Omental fat pad (tissue), 4 donors: ENCODE data around the gene AP1S1. TPM values are rescaled to one million over a fixed set of nuclear protein-coding genes. Genes with fewer than 3 reads are reported as not detected.
"Not testable (repeated sequence)": the region's sequence is repeated elsewhere in the genome, so short reads cannot be mapped to it uniquely, and the experiment has no call there.

ENCODE experiments used
- ATAC-seq: fragments of 150-250 bp; one replicate; pipeline ENCODE4 v1.9.1; 2016; ENCODE audit warnings: mild to moderate bottlenecking, moderate library complexity; ENCODE audit not compliant: low FRiP score
- DNase-seq: peaks from one replicate; pipeline ENCODE4 v3.0.0-alpha.2; 2019; ENCODE audit warnings: low spot score
- CTCF ChIP-seq, 3 donors: fragments of 450-650 bp; IDR thresholded peaks; one replicate each; pipeline ENCODE4 v1.5.1; 2016 to 2017; ENCODE audit warnings: antibody characterized with exemption in 3 of 3, mild to moderate bottlenecking in 3 of 3, moderate library complexity in 2 of 3
- total RNA-seq, 4 donors: library from RNA; depleted of rRNA; stranded (reverse); fragments of >200 nt; gene quantifications; one replicate each; pipeline ENCODE4 v1.1.0, GENCODE V29; 2016

The AP1S1 gene
- total RNA-seq, 4 donors from 2014 or later: 30.7 to 52.3 (median 36.4) TPM

GRCh38 chr7:101111261-101111660 is 43.0 kb upstream of the AP1S1 start:
- no peak for TF ChIP-seq CTCF (IDR thresholded peaks at IDR 0.05)
- no peak for ATAC-seq
- no peak for DNase-seq

- ATAC-seq: no peak
- TF ChIP-seq CTCF (IDR thresholded peaks at IDR 0.05): no peak
- DNase-seq: no peak
These were observed 42.0 kb upstream of the AP1S1 start for GRCh38 chr7:101112233-101112632.

- DNase-seq, ATAC-seq: not testable (repeated sequence)
These were observed 41.1 kb upstream of the AP1S1 start for GRCh38 chr7:101113140-101113539.

- DNase-seq (no peak), ATAC-seq (no peak)
- TF ChIP-seq CTCF (IDR thresholded peaks at IDR 0.05): no peak
These were observed 40.4 kb upstream of the AP1S1 start for GRCh38 chr7:101113836-101114235.

GRCh38 chr7:101114492-101114891 is 39.8 kb upstream of the AP1S1 start:
- no peak for TF ChIP-seq CTCF (IDR thresholded peaks at IDR 0.05)
- ATAC-seq (no peak), DNase-seq (no peak)

- DNase-seq: no peak
- TF ChIP-seq CTCF (IDR thresholded peaks at IDR 0.05): no peak
- no peak for ATAC-seq
These were observed 39.1 kb upstream of the AP1S1 start for GRCh38 chr7:101115215-101115614.

GRCh38 chr7:101116898-101117297 is 37.4 kb upstream of the AP1S1 start:
- TF ChIP-seq CTCF (IDR thresholded peaks at IDR 0.05): no peak
- ATAC-seq (no peak), DNase-seq (no peak)

GRCh38 chr7:101118856-101119255 is 35.4 kb upstream of the AP1S1 start:
- DNase-seq (no peak), ATAC-seq (no peak)
- TF ChIP-seq CTCF (IDR thresholded peaks at IDR 0.05): no peak
